ENCODE data around the gene SNX30. TPM values are rescaled to one million over a fixed set of nuclear protein-coding genes. Genes with fewer than 3 reads are reported as not detected.

The SNX30 gene
- total RNA-seq, 1 experiment from 2014 or later: 12.7 TPM

DNA sequence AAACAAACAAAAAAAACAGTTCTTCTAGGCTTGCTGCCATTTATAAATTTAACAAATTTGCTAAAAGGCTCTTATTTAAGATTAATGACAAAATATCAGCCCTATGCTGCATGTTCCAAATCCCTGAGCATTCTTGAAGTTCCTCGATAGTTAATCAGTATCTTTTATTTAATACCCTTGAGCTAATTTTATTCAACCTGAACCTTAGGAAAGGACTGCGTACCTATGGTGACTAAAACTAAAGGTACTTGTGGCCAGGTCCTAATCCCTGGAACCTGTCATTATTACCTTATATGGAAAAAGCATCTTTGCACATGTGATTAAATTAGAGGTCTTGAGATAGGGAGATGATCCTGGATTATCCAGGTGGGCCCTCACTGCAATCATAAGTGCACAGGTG lies 22.2 kb upstream of the SNX30 start (continued):
- TF ChIP-seq, protein P1, sequence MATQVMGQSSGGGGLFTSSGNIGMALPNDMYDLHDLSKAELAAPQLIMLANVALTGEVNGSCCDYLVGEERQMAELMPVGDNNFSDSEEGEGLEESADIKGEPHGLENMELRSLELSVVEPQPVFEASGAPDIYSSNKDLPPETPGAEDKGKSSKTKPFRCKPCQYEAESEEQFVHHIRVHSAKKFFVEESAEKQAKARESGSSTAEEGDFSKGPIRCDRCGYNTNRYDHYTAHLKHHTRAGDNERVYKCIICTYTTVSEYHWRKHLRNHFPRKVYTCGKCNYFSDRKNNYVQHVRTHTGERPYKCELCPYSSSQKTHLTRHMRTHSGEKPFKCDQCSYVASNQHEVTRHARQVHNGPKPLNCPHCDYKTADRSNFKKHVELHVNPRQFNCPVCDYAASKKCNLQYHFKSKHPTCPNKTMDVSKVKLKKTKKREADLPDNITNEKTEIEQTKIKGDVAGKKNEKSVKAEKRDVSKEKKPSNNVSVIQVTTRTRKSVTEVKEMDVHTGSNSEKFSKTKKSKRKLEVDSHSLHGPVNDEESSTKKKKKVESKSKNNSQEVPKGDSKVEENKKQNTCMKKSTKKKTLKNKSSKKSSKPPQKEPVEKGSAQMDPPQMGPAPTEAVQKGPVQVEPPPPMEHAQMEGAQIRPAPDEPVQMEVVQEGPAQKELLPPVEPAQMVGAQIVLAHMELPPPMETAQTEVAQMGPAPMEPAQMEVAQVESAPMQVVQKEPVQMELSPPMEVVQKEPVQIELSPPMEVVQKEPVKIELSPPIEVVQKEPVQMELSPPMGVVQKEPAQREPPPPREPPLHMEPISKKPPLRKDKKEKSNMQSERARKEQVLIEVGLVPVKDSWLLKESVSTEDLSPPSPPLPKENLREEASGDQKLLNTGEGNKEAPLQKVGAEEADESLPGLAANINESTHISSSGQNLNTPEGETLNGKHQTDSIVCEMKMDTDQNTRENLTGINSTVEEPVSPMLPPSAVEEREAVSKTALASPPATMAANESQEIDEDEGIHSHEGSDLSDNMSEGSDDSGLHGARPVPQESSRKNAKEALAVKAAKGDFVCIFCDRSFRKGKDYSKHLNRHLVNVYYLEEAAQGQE (IDR thresholded peaks at IDR 0.05; ENCODE audit: low read depth): no peak
- TF ChIP-seq EZH2phosphoT487 (IDR thresholded peaks at IDR 0.05; ENCODE audit: borderline replicate concordance): no peak
- TF ChIP-seq CBX3 (IDR thresholded peaks at IDR 0.05; ENCODE audit: low read depth): no peak
- TF ChIP-seq, protein P2, sequence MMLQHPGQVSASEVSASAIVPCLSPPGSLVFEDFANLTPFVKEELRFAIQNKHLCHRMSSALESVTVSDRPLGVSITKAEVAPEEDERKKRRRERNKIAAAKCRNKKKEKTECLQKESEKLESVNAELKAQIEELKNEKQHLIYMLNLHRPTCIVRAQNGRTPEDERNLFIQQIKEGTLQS (IDR thresholded peaks at IDR 0.05): no peak
- no peak for TF ChIP-seq EZH2 (IDR thresholded peaks at IDR 0.05)
- no peak for TF ChIP-seq SP1 (IDR thresholded peaks at IDR 0.05; ENCODE audit: low read depth)
- TF ChIP-seq, protein P3, sequence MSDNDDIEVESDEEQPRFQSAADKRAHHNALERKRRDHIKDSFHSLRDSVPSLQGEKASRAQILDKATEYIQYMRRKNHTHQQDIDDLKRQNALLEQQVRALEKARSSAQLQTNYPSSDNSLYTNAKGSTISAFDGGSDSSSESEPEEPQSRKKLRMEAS (IDR thresholded peaks at IDR 0.05): no peak
- no peak for TF ChIP-seq TCF7L2 (IDR thresholded peaks at IDR 0.05; ENCODE audit: borderline replicate concordance, extremely low read depth, insufficient read depth, insufficient read length)
- TF ChIP-seq EGR1 (IDR thresholded peaks at IDR 0.05; ENCODE audit: low read depth): no peak
- TF ChIP-seq ELF1 (IDR thresholded peaks at IDR 0.05; ENCODE audit: borderline replicate concordance, low read depth): no peak
- TF ChIP-seq FOSL1 (IDR thresholded peaks at IDR 0.05; ENCODE audit: low read depth): no peak

DNA sequence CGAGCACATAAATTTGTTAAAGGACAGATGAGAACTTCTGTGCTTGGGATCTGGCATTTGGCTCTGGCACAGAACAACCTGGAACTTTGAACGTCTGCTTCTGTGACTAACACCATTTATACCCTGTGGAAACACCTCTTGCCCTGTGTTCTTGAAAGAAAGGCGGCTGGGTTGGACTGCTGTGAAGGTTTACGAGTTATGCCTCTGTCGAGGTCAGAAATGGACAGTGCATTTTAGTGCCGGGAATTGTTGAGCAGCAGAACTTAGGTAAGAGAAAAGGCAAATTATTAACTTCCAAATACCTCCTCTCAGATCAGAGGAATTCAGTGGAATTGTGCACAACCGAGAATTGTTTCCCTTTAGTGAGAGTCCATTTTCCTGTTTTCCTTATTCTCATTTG lies 18.6 kb upstream of the SNX30 start:
- ChIA-PET RAD21 (ENCODE audit: low non-redundant PET in 1 of 2, low total read pairs in 2 of 2, uncharacterized antibody in 2 of 2, unreplicated experiment in 2 of 2) (no interaction called here), POLR2A (no interaction called here), CTCF (no interaction called here)
- no TSS peak for BruUV-seq (replicated peaks)
- H3K27me3 ChIP-seq (ENCODE audit: insufficient read depth, low read length): no peaks in the 10 kb centered on the region
- no peak overlapping the region for H3K27ac ChIP-seq (ENCODE audit: low read depth, low read length)
- no peak overlapping the region for H3K9ac ChIP-seq (ENCODE audit: low read length)
- H3K4me3 ChIP-seq (replicated peaks in 1 of 2; ENCODE audit: low read depth in 1 of 2, low read length in 2 of 2): no peak overlapping the region
- no peaks in the 10 kb centered on the region for H3K4me1 ChIP-seq (ENCODE audit: control insufficient read depth in 1 of 2, insufficient read depth in 2 of 2, low read length in 2 of 2)
- DNase-seq (ENCODE audit: low read depth, low spot score) (no peak), ATAC-seq (no peak)
- H3K4me2 ChIP-seq (ENCODE audit: low read length): no peak overlapping the region
- H3K79me2 ChIP-seq (ENCODE audit: insufficient read depth, low read length): no peaks in the 10 kb centered on the region
- H3K9me3 ChIP-seq (ENCODE audit: control insufficient read depth in 1 of 2, insufficient read depth in 1 of 2, low read depth in 1 of 2, low read length in 2 of 2): no peaks in the 10 kb centered on the region
- H3K9me2 ChIP-seq (ENCODE audit: insufficient read depth): no peaks in the 10 kb centered on the region
- H2AFZ ChIP-seq (ENCODE audit: low read depth, low read length, poor library complexity, severe bottlenecking): no peak overlapping the region
- intact Hi-C loops (cut with micrococcal nuclease): no loop called here
- H4K20me1 ChIP-seq (ENCODE audit: insufficient read depth): no peaks in the 10 kb centered on the region
- H3K36me3 ChIP-seq (ENCODE audit: control insufficient read depth in 1 of 2, insufficient read depth in 2 of 2, low read length in 2 of 2): no peaks in the 10 kb centered on the region
- TF ChIP-seq ELF1 (IDR thresholded peaks at IDR 0.05; ENCODE audit: borderline replicate concordance, low read depth): no peak
- no peak for TF ChIP-seq SIN3A (IDR thresholded peaks at IDR 0.05; ENCODE audit: low read depth)
- TF ChIP-seq, protein P4, sequence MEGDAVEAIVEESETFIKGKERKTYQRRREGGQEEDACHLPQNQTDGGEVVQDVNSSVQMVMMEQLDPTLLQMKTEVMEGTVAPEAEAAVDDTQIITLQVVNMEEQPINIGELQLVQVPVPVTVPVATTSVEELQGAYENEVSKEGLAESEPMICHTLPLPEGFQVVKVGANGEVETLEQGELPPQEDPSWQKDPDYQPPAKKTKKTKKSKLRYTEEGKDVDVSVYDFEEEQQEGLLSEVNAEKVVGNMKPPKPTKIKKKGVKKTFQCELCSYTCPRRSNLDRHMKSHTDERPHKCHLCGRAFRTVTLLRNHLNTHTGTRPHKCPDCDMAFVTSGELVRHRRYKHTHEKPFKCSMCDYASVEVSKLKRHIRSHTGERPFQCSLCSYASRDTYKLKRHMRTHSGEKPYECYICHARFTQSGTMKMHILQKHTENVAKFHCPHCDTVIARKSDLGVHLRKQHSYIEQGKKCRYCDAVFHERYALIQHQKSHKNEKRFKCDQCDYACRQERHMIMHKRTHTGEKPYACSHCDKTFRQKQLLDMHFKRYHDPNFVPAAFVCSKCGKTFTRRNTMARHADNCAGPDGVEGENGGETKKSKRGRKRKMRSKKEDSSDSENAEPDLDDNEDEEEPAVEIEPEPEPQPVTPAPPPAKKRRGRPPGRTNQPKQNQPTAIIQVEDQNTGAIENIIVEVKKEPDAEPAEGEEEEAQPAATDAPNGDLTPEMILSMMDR (IDR thresholded peaks at IDR 0.05 in 2 of 3, conservative IDR thresholded peaks at IDR 0.05 in 1 of 3; ENCODE audit: borderline replicate concordance in 1 of 3, insufficient read depth in 1 of 3, low read depth in 2 of 3, low read length in 2 of 3): no peak
- TF ChIP-seq SP1 (IDR thresholded peaks at IDR 0.05; ENCODE audit: low read depth): no peak
- TF ChIP-seq, protein P2 (IDR thresholded peaks at IDR 0.05): no peak
- TF ChIP-seq POLR2AphosphoS5 (IDR thresholded peaks at IDR 0.05; ENCODE audit: low read depth, low read length): no peak
- no peak for TF ChIP-seq RAD21 (IDR thresholded peaks at IDR 0.05; ENCODE audit: low read depth)
- no peak for TF ChIP-seq JUND (IDR thresholded peaks at IDR 0.05)
- TF ChIP-seq, protein P5, sequence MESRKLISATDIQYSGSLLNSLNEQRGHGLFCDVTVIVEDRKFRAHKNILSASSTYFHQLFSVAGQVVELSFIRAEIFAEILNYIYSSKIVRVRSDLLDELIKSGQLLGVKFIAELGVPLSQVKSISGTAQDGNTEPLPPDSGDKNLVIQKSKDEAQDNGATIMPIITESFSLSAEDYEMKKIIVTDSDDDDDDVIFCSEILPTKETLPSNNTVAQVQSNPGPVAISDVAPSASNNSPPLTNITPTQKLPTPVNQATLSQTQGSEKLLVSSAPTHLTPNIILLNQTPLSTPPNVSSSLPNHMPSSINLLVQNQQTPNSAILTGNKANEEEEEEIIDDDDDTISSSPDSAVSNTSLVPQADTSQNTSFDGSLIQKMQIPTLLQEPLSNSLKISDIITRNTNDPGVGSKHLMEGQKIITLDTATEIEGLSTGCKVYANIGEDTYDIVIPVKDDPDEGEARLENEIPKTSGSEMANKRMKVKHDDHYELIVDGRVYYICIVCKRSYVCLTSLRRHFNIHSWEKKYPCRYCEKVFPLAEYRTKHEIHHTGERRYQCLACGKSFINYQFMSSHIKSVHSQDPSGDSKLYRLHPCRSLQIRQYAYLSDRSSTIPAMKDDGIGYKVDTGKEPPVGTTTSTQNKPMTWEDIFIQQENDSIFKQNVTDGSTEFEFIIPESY (IDR thresholded peaks at IDR 0.05; ENCODE audit: extremely low read depth, insufficient replicate concordance, low read length): no peak
- no peak for TF ChIP-seq EGR1 (IDR thresholded peaks at IDR 0.05; ENCODE audit: low read depth)
- TF ChIP-seq, protein P3 (IDR thresholded peaks at IDR 0.05): no peak
